Ascending aorta (tissue), 2 donors: Measurements from ENCODE around the gene PRKAA1. TPM values are rescaled to one million over a fixed set of nuclear protein-coding genes. Genes with fewer than 3 reads are reported as not detected.
"Not testable (repeated sequence)": the region's sequence is repeated elsewhere in the genome, so short reads cannot be mapped to it uniquely, and the experiment has no call there.

Source experiments
- DNase-seq, 2 donors: peaks; one replicate each; pipeline ENCODE4 v3.0.0-alpha.2; 2019; ENCODE audit warnings: low spot score in 2 of 2
- H3K27ac ChIP-seq, 2 donors: fragments of 200-600 bp; sonication (generic); one replicate each; pipeline ENCODE4 v1.5.1; 2016 to 2017; ENCODE audit warnings: mild to moderate bottlenecking in 1 of 2
- H3K27me3 ChIP-seq: fragments of 200-600 bp; sonication (generic); one replicate; pipeline ENCODE4 v1.5.1; 2017
- H3K36me3 ChIP-seq, 2 donors: fragments of 200-600 bp; sonication (generic); one replicate each; pipeline ENCODE4 v1.5.1; 2016
- H3K4me1 ChIP-seq, 2 donors: fragments of 200-600 bp; sonication (generic); one replicate each; pipeline ENCODE4 v1.5.1; 2016 to 2017; ENCODE audit warnings: mild to moderate bottlenecking in 1 of 2
- H3K4me3 ChIP-seq, 2 donors: fragments of 200-600 bp; sonication (generic); one replicate each; pipeline ENCODE4 v1.5.1; 2016 to 2017; ENCODE audit warnings: mild to moderate bottlenecking in 1 of 2
- H3K9me3 ChIP-seq, 2 donors: fragments of 200-600 bp; sonication (generic); one replicate each; pipeline ENCODE4 v1.5.1; 2016
- intact Hi-C: fragments of 100-400 bp; cut with DNase I; formaldehyde crosslinking; loops from one replicate; pipeline ENCODE4 v1.15.1; 2023
- total RNA-seq: library from RNA; depleted of rRNA; stranded (reverse); fragments of >200 nt; gene quantifications from one replicate; pipeline ENCODE4 v1.1.0, GENCODE V29; 2016
- TF ChIP-seq, protein P1 (sequence below), 3 experiments: fragments of 200-600 bp in 2 of 3; fragments of 450-650 bp in 1 of 3; sonication (generic) in 2 of 3; IDR thresholded peaks; one replicate each; pipeline ENCODE4 v1.5.1; 2016 to 2019; ENCODE audit warnings: antibody characterized with exemption in 3 of 3, mild to moderate bottlenecking in 1 of 3, moderate library complexity in 1 of 3

Gene PRKAA1
- total RNA-seq, 1 donor from 2014 or later: 90.3 TPM

GRCh38 chr5:40716000-40716399, 82.2 kb downstream of the PRKAA1 start:
- Histone ChIP-seq H3K27ac (no peak overlapping the region), H3K4me3 (no peak overlapping the region), H3K9me3 (no peaks in the 10 kb centered on the region), H3K4me1 (no peaks in the 10 kb centered on the region), H3K27me3 (no peaks in the 10 kb centered on the region), H3K36me3 (peaks cover 2 to 23% of the 10 kb centered on the region in 2 donors)
- intact Hi-C loops: no loop called here
- DNase-seq: no peak
- TF ChIP-seq, protein P1, sequence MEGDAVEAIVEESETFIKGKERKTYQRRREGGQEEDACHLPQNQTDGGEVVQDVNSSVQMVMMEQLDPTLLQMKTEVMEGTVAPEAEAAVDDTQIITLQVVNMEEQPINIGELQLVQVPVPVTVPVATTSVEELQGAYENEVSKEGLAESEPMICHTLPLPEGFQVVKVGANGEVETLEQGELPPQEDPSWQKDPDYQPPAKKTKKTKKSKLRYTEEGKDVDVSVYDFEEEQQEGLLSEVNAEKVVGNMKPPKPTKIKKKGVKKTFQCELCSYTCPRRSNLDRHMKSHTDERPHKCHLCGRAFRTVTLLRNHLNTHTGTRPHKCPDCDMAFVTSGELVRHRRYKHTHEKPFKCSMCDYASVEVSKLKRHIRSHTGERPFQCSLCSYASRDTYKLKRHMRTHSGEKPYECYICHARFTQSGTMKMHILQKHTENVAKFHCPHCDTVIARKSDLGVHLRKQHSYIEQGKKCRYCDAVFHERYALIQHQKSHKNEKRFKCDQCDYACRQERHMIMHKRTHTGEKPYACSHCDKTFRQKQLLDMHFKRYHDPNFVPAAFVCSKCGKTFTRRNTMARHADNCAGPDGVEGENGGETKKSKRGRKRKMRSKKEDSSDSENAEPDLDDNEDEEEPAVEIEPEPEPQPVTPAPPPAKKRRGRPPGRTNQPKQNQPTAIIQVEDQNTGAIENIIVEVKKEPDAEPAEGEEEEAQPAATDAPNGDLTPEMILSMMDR (IDR thresholded peaks at IDR 0.05): no peak

DNA sequence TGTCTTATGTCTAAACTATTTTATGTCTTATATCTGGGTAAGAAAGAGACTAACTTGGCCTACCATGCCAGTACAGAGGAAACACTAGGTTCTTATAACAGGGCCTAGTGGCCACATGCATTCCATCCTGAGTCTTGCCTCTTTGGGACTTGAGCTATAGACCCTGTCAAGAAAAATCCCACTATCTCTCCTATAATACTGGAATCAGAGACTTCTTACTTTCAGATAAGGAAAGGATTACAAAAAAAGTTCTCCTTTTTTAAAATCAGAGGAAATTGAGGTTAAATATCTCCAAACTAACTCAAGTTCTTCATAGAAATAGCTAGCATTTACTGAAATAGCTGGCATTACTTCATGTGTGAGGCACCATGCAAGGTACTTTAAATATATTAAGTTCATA, 84.2 kb downstream of the PRKAA1 start:
- Histone ChIP-seq H3K27me3 (no peaks in the 10 kb centered on the region), H3K27ac (no peak overlapping the region), H3K4me3 (no peak overlapping the region), H3K9me3 (no peaks in the 10 kb centered on the region), H3K4me1 (no peaks in the 10 kb centered on the region), H3K36me3 (peaks cover 6 to 17% of the 10 kb centered on the region in 2 donors)
- TF ChIP-seq, protein P1 (IDR thresholded peaks at IDR 0.05): no peak
- DNase-seq: no peak
- intact Hi-C loops: no loop called here

GRCh38 chr5:40710575-40710974, 87.6 kb downstream of the PRKAA1 start:
- H3K4me1 ChIP-seq, DNase-seq, H3K9me3 ChIP-seq, H3K4me3 ChIP-seq, H3K27ac ChIP-seq, intact Hi-C loops, H3K27me3 ChIP-seq, H3K36me3 ChIP-seq: not testable (repeated sequence)

Other genes with a start within 250 kb of the PRKAA1 start
- 48.3 TPM for gene PTGER4, start 118.5 kb downstream of the PRKAA1 start, total RNA-seq
- gene TTC33, start 42.4 kb downstream of the PRKAA1 start, total RNA-seq: 7.0 TPM
- gene RPL37, start 36.8 kb upstream of the PRKAA1 start, total RNA-seq: 22.1 TPM
- gene CARD6, start 43.0 kb upstream of the PRKAA1 start, total RNA-seq: 8.2 TPM
- gene C7, start 111.1 kb upstream of the PRKAA1 start, total RNA-seq: 179 TPM